NT2/D1 (cell line): ENCODE data around the gene HKDC1.

ENCODE experiments used
- DNase-seq: peaks from one replicate; pipeline ENCODE4 v3.0.0-alpha.2; 2011; ENCODE audit warnings: low read depth, low spot score
- H3K27me3 ChIP-seq: 2 replicates; pipeline ENCODE4 v1.6.0; 2011; ENCODE audit warnings: mild to moderate bottlenecking; ENCODE audit not compliant: insufficient read length, insufficient read depth
- H3K36me3 ChIP-seq: 2 replicates; pipeline ENCODE4 v1.6.1; 2011; ENCODE audit warnings: mild to moderate bottlenecking, low read length, mixed read lengths; ENCODE audit not compliant: insufficient read depth, insufficient read length
- H3K4me1 ChIP-seq: 2 replicates; pipeline ENCODE4 v1.5.1; 2011; ENCODE audit not compliant: insufficient read depth, insufficient read length
- H3K4me3 ChIP-seq: 2 replicates; pipeline ENCODE4 v1.5.1; 2011; ENCODE audit warnings: low read depth; ENCODE audit not compliant: insufficient read length
- H3K9ac ChIP-seq: 2 replicates; pipeline ENCODE4 v1.6.0; 2011; ENCODE audit warnings: low read depth; ENCODE audit not compliant: insufficient read length
- H3K9me3 ChIP-seq: 2 replicates; pipeline ENCODE4 v1.5.1; 2011; ENCODE audit warnings: mild to moderate bottlenecking, low read length; ENCODE audit not compliant: insufficient read depth
- SUZ12 ChIP-seq: IDR thresholded peaks from 2 replicates; pipeline ENCODE4 v1.6.1; 2011; ENCODE audit not compliant: insufficient read length, insufficient read depth; ENCODE audit errors: extremely low read depth
- YY1 ChIP-seq: IDR thresholded peaks from 2 replicates; pipeline ENCODE4 v1.6.1; 2011; ENCODE audit not compliant: insufficient read length, insufficient read depth
- ZNF274 ChIP-seq: IDR thresholded peaks from 2 replicates; pipeline ENCODE4 v1.6.1; 2011; ENCODE audit warnings: mild to moderate bottlenecking, low read depth, low read length

The HKDC1 gene

GRCh38 chr10:69261184-69261583, 41.1 kb downstream of the HKDC1 start:
- H3K9me3 ChIP-seq = no peaks in the 10 kb centered on the region
- H3K36me3 ChIP-seq = no peaks in the 10 kb centered on the region
- no peak for DNase-seq
- H3K9ac ChIP-seq = no peak overlapping the region
- no peak overlapping the region for H3K4me3 ChIP-seq
- TF ChIP-seq YY1 = no peak
- TF ChIP-seq SUZ12 = no peak
- H3K27me3 ChIP-seq = no peaks in the 10 kb centered on the region
- no peaks in the 10 kb centered on the region for H3K4me1 ChIP-seq

- Histone ChIP-seq H3K4me3 (no peak overlapping the region), H3K9me3 (no peaks in the 10 kb centered on the region), H3K9ac (no peak overlapping the region), H3K36me3 (no peaks in the 10 kb centered on the region), H3K4me1 (no peaks in the 10 kb centered on the region), H3K27me3 (no peaks in the 10 kb centered on the region)
- DNase-seq = no peak
- TF ChIP-seq SUZ12 = no peak
- TF ChIP-seq ZNF274 = no peak
- no peak for TF ChIP-seq YY1
Measured at GRCh38 chr10:69262292-69262751, 42.2 kb downstream of the HKDC1 start.

DNA sequence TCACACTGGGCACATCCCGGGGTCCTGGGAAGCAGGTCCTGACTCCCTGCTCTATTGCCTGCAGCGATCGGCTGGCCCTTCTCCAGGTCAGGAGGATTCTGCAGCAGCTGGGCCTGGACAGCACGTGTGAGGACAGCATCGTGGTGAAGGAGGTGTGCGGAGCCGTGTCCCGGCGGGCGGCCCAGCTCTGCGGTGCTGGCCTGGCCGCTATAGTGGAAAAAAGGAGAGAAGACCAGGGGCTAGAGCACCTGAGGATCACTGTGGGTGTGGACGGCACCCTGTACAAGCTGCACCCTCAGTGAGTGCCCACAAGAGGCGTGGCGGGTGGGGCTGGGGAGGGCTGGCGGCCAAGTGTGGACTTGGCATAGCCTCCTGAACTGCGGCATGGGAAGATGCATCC, 45.4 kb downstream of the HKDC1 start:
- Histone ChIP-seq H3K27me3 (no peaks in the 10 kb centered on the region), H3K9ac (no peak overlapping the region), H3K4me3 (no peak overlapping the region), H3K9me3 (no peaks in the 10 kb centered on the region), H3K36me3 (no peaks in the 10 kb centered on the region), H3K4me1 (no peaks in the 10 kb centered on the region)
- no peak for TF ChIP-seq YY1
- no peak for DNase-seq

GRCh38 chr10:69268761-69269416, 48.8 kb downstream of the HKDC1 start:
- Histone ChIP-seq H3K27me3 (no peaks in the 10 kb centered on the region), H3K36me3 (no peaks in the 10 kb centered on the region), H3K9ac (no peak overlapping the region), H3K9me3 (no peaks in the 10 kb centered on the region), H3K4me3 (no peak overlapping the region), H3K4me1 (no peaks in the 10 kb centered on the region)
- no peak for DNase-seq
- no peak for TF ChIP-seq ZNF274
- no peak for TF ChIP-seq SUZ12
- no peak for TF ChIP-seq YY1

GRCh38 chr10:69269761-69270160, 49.6 kb downstream of the HKDC1 start:
- no peak for DNase-seq
- H3K4me1 ChIP-seq = no peaks in the 10 kb centered on the region
- H3K4me3 ChIP-seq = no peak overlapping the region
- no peaks in the 10 kb centered on the region for H3K36me3 ChIP-seq
- no peak overlapping the region for H3K9ac ChIP-seq
- TF ChIP-seq ZNF274 = no peak
- no peak for TF ChIP-seq YY1
- TF ChIP-seq SUZ12 = no peak
- no peaks in the 10 kb centered on the region for H3K27me3 ChIP-seq
- no peaks in the 10 kb centered on the region for H3K9me3 ChIP-seq

GRCh38 chr10:69270990-69271389, 50.9 kb downstream of the HKDC1 start:
- H3K4me3 ChIP-seq = no peak overlapping the region
- H3K9me3 ChIP-seq = no peaks in the 10 kb centered on the region
- H3K4me1 ChIP-seq = no peaks in the 10 kb centered on the region
- H3K27me3 ChIP-seq = no peaks in the 10 kb centered on the region
- H3K36me3 ChIP-seq = no peaks in the 10 kb centered on the region
- no peak for DNase-seq
- TF ChIP-seq YY1 = no peak
- no peak for TF ChIP-seq SUZ12
- no peak for TF ChIP-seq ZNF274
- H3K9ac ChIP-seq = no peak overlapping the region

DNA sequence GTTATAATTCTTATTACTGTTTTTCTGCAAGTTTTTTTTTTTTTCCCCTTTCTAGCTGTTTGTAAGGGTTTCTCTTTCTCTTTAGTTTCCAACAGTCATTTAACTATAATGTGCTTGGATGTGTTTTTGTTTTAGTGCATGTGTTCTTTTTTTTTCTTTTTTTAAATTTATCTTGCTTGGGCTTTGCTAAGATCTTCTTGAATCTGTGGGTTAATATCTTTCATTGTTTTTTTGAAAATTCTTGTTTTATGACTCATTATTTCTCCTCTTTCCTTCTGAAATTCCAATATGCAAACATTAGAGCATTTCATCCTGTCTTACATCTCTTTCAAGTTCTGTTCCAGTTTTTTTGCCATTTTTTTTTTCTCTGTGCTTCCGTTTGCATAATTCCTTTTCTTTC, 52.5 kb downstream of the HKDC1 start:
- no peaks in the 10 kb centered on the region for H3K36me3 ChIP-seq
- H3K9ac ChIP-seq = no peak overlapping the region
- no peak for DNase-seq
- no peaks in the 10 kb centered on the region for H3K27me3 ChIP-seq
- H3K9me3 ChIP-seq = no peaks in the 10 kb centered on the region
- no peaks in the 10 kb centered on the region for H3K4me1 ChIP-seq
- no peak for TF ChIP-seq YY1
- H3K4me3 ChIP-seq = no peak overlapping the region

GRCh38 chr10:69275444-69275843, 55.3 kb downstream of the HKDC1 start:
- H3K27me3 ChIP-seq = no peaks in the 10 kb centered on the region
- H3K9ac ChIP-seq = no peak overlapping the region
- TF ChIP-seq YY1 (no peak), SUZ12 (no peak), ZNF274 (no peak)
- H3K36me3 ChIP-seq = no peaks in the 10 kb centered on the region
- no peak for DNase-seq
- H3K4me3 ChIP-seq = no peak overlapping the region
- H3K4me1 ChIP-seq = no peaks in the 10 kb centered on the region
- no peaks in the 10 kb centered on the region for H3K9me3 ChIP-seq
